Measurements from ENCODE around the gene CDH4. TPM values are rescaled to one million over a fixed set of nuclear protein-coding genes. Genes with fewer than 3 reads are reported as not detected.

CDH4 gene
- total and polyA plus RNA-seq, 9 of the 15 experiments (the other 6 are each of a cell fraction or from before 2014, with no cell fraction given), result 0.04 TPM; not detected in 8

- no peak for TF ChIP-seq ELF4 (CRISPR knock-in tag; IDR thresholded peaks at IDR 0.05)
- TF ChIP-seq TAL1 (IDR thresholded peaks at IDR 0.05), result no peak
- no peak for TF ChIP-seq KLF10 (CRISPR knock-in tag; IDR thresholded peaks at IDR 0.05)
- TF ChIP-seq CTCF (IDR thresholded peaks at IDR 0.05 in 2 of 3, conservative IDR thresholded peaks at IDR 0.05 in 1 of 3; ENCODE audit: insufficient read depth in 2 of 3, low read depth in 1 of 3, low read length in 3 of 3), result no peak
- TF ChIP-seq CHCHD3 (CRISPR knock-in tag; IDR thresholded peaks at IDR 0.05), result no peak
- TF ChIP-seq MEF2A (IDR thresholded peaks at IDR 0.05; ENCODE audit: control insufficient read depth, low read depth, low read length), result no peak
- TF ChIP-seq ID3 (CRISPR knock-in tag; IDR thresholded peaks at IDR 0.05), result no peak
- no peak for TF ChIP-seq ID3 (tag; IDR thresholded peaks at IDR 0.05)
- no peak for TF ChIP-seq PYGO2 (tag; IDR thresholded peaks at IDR 0.05)
- TF ChIP-seq POLR3A (IDR thresholded peaks at IDR 0.05; ENCODE audit: borderline replicate concordance, extremely low read depth, insufficient read depth, insufficient read length), result no peak
- no peak for TF ChIP-seq BRCA1 (IDR thresholded peaks at IDR 0.05)
- no peak for TF ChIP-seq BRCA1 (CRISPR knock-in tag; IDR thresholded peaks at IDR 0.05)
These were observed 404.1 kb downstream of the CDH4 start (continued) for GRCh38 chr20:61656198-61656597.
